Stimulated activated CD8-positive, alpha-beta memory T cell treated with anti-CD3 and anti-CD28 coated beads, Interleukin-15, amount 100 ng/mL, for 1 hour (primary cell): ENCODE results near the gene IL34.

Source experiments
- DNase-seq: peaks from one replicate; pipeline ENCODE4 v3.0.0-alpha.2; 2020; ENCODE audit warnings: low read depth

Gene IL34

DNA sequence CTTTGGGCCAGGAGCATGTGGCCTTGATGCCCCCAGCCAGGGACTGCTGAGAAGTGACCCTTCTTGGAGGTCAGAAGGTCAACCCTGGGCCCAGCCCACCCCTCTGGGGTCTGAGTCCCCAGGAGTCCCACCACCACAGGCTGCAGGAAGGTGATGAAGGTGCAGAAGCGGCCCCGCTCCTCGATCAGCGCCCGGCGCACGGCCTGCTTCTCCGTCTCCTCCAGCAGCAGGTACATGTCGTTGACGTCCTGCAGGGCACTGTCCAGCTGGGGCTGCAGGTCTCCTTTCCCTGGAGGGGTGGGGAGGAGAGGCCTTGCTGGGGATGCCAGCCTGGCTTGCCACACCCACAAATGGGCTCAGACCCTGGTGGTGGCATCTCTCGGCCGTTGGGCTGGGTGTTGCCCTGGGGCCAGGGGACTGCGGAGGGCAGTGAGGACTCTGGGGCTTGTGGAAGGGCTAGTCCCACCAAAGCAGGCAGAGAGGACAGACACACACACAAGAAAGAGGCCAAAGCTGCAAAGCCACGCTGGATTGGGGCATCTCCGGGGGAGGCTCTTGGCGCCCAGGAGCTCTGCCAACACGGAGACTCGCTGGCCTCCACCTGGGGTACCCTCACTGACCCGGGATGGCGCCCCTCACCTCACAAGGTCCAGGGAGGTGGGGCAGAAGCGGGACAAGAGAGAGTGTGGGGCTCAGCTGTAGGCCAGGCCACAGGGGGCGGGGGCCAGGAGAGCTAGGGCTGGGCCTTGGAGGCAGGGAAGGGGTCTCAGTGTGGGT is 31.9 kb downstream of the IL34 start:
- no peak for DNase-seq

DNA sequence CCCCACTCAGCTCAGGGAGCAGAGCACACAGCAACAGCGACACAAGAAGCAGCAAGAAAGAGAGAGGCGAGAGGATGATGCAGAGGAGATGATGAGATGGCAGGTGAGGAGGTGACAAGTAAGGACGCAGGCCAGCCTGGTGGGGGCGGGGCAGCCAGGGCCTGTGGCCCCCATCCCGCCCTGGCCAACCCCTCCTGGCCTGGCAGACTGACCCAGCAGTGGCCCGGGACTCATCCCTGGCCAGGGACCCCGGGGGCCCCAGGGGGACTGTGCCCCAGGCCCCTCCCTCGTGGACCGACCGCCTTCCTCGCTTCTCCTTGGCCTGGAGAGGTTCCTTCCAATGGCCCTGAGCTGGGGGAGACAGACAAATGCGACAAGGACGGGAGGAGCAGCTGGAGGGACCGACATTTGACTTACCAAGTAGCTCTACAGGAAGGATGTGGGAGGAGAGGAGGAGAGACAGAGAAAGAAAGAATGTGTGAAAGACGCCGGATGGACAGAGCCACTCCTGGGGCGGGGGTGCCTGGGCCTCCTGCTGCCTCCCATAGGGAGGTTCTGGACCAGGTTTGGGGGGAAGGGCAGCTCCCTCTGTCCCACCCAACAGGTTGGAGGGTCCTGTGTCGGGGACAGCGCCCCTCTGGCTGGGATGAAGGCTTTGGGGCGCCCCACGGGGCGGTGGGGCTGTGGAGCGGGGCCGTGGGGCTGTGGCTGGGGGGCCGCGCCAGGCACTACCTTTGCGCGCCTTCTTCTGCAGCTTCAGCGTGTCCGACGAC is 32.7 kb downstream of the IL34 start:
- DNase-seq: no peak

DNA sequence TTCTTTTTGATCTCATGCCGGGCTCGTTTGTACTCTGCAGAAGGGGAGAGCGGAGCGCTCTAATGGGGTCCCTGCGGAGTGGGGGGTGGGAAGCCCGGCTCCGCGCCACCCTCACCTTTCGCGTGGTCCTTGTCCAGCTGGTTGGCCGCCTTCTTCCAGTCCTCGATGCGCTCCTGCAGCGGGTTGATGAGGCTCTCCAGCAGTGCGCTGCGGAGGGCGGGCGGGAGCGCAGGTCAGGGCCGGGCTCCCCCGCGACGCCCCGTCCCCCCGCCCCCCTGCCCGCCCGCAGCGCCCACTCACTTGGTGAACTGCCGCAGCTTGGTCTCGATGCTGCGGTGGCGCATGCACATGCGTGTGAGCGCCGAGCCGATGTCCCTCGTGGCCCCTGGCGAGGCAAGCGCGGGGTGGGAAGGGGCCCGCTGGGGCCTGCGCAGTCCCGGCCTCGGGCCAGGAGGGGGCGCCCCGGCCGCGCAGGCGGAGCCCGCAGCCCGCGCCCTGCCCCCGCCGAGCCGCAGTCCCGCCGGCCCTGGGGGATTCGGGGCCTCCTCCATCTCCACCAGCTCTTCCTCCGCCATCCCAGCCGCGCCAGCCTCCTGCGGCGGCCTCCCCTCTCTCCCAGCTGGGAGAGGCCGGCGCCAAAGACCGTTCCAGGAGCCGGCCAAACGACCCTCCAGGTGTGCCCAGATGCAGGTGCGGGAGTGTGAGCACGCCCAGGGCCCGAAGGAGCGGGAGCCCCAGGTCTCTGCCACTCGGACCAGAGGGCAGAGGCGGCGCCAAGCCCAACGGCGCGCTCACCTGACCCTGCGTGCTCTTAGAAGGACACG is 33.5 kb downstream of the IL34 start:
- DNase-seq: no peak

DNA sequence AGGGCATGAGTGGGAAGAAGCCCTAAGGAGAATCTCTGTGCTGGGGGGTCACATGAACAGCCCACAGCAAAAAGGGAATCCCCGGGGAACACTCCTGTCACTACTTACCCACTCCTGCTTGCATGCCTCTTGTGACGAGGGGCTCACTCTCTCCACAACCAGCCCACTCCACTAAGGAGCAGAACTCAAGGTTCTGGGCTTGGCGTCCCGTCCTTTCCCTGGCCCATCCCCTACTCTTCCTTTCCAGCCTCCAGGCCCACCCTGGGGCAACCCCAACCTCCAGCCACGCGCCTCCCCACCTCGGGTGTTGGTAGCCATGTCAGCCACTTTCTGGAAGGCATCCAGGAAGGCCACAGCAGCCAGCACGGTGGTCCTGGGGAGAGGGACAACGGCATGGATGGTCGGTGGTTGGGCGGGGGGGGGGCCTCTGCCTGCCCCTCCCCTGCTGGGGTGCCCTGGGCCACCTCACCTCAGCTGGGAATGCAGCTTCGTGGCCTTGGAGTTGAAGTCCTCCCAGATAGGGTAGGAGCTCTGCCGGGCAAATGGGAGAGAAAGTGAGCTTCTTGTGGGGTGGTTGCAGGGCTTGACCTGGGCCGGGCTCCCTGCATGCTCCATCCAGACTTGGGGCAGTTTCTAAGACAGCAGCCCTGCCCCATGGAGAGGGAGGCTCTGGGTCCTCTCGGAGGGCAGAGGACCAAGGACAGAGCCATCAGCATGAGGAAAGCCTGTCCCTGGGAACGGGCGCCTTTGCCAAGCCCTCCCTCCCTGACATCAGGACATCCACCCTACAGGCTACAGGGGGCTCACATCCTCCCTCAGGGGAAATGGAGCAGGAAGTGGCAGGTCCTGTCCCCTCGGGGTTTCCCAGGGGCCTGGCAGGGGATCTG is 34.4 kb downstream of the IL34 start:
- DNase-seq: no peak

DNA sequence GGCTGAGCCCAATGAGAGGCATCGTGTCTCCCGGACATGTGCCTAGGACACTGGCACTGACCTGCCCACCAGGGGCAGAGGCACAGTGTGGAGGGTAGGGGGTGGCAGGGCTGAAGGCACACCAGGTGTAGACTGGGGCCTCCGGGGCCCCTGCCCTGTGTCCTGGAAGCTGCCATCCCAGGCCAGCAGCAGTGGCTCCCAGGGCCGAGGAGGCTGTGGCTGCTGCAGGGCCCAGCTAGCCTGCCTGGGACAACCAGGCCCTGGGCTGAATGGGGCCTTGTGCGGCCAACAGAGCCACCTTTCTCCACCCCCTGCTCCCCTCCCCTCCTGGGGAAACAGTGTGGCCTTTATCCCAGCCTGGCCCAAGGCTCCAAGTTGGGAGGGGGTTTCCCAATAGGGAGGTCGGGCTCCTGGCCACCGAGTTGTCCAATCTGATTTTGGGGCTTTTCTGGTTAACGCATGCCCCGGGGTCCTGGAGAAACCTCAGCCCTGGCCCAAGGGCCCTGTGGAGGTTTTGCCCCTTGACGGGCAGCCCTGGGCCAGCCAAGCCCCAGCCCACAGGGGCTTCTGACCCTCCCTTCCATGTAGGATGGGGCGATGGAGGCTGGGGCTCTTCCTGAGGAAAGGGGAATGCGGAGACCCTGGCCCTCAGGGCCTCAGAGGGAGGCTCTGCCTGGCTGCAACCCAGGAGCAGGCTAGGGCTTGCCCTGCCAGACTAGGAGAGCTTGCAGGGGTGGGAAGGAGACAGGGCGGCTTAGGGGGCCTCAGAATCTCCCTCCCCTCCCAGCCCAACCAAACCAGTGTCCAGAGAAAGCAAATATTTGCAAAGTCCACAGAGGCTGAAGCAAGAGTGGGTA is 35.3 kb downstream of the IL34 start:
- no peak for DNase-seq

DNA sequence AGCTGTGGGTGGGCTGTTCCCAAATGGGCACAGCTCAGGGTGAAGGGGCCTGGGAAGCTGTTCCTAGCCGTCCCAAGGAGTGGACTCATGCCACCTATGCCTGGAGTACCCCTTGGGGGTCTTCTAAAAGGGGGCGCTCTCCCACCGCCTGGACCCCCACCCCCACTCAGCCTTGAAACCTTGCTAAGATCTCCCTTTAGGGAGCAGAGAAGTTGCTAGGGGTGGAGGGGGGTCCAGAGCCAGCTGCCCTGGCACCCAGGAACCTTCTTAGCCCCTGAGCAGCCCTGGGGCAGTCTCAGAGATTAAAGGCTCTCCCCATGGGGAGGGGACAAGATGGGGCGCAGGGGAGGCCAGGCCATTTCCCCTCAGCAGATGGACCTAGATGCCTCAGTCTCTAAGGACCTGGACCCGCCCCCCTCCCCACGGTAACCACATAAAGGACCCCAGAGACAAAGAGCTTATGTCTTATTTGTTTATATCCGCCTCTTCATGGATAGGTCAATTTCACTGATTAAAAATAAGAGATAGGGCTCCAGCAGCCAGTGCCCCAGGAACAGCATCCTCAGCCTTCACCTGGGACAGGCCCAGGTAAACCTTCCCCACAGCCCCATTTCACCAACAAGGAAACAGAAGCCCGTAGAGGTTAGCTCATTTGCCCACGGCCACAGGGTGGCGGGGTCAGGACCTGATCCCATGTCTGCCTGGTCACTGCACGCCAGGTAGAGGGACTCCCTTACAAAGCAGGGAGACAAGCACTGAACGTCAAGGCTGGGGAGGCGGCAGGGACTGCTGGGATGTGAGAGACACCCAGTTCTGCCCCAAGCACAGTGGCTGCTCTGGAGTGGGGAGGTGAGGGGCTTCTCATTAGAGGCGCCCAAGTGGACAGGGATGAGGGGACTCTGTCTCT is 36.1 kb downstream of the IL34 start:
- DNase-seq: no peak

DNA sequence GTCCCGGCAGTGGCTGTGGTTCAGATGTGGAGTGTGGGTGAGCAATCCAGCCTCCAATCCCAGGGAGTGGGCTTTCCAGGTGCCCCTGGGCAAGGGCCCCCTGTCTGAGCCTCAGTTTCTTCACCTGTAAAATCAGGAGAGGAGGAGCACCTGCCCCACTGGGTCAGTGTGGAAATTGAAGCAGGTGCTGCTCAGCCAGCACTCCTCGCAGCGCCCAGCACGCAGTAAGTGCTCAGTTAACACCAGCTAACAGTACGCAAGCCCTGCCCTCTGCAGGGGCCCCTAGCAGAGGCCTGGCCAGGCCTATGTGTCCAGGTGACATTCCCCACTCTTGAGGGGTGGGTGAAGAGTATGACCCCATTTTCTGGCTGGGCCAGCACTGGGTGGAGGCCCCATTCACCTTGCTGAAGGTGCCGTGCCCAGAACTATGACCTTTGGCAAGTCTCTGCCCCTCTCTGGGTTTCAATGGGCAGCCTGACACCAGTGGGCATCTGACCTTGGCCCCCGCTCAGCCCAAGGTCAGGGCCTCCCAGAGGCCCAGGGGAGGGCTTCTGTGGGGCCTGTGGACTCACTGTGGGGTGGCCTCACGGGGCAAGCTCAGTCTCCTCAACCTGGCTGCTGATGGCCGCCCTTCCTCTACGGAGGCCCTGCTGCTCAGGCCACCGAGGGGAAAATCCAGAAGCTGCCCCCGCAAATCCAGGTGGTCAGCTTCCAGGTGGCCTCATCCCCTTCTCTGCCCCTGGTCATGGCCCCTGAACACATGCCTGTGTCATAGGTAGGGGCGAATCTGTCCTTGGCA is 37.0 kb downstream of the IL34 start:
- no peak for DNase-seq

DNA sequence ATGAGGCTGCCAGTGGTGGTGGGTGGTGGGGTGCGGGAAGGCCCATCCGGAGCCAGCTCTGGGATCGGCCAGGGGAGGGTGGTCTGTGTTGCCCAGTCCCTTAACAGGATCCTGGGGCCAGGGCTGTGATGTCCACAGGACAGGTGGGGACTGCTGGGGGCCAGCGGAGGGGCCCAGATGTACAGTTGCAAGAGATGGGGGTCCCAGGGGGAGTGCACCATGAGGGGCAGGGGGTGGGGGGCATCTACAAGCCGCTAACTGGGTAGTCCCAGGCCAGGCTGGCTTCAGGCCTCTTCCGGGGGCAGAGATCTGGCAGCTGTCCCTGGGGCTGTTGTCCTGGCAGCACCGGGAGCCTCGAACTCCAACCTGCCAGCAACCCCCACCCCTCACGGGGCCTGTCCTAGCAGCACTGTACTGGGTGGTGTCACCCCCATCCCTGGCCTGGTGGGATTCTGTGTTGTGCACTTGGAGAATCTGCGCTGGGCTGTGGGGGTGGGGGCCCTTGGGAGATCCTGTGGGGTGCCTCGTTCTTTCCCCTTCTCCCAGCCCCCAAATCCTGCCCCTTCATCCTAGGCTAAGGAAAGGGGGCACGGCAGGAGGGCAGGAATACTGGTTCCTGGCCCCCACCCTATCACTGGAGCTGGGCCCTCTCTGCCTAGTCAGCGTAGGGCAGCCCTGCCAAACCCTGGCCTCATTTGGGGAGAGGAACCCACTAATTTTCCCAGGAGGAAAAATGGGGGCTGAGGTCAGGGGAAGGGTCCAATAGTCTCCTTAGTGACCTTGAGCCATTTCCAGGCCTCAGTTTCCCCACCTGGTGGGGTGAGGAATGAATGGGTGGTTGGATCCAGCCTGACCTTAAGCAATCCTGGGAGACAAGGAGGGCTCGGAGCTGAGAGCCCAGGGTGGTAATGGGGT is 38.0 kb downstream of the IL34 start:
- no peak for DNase-seq

DNA sequence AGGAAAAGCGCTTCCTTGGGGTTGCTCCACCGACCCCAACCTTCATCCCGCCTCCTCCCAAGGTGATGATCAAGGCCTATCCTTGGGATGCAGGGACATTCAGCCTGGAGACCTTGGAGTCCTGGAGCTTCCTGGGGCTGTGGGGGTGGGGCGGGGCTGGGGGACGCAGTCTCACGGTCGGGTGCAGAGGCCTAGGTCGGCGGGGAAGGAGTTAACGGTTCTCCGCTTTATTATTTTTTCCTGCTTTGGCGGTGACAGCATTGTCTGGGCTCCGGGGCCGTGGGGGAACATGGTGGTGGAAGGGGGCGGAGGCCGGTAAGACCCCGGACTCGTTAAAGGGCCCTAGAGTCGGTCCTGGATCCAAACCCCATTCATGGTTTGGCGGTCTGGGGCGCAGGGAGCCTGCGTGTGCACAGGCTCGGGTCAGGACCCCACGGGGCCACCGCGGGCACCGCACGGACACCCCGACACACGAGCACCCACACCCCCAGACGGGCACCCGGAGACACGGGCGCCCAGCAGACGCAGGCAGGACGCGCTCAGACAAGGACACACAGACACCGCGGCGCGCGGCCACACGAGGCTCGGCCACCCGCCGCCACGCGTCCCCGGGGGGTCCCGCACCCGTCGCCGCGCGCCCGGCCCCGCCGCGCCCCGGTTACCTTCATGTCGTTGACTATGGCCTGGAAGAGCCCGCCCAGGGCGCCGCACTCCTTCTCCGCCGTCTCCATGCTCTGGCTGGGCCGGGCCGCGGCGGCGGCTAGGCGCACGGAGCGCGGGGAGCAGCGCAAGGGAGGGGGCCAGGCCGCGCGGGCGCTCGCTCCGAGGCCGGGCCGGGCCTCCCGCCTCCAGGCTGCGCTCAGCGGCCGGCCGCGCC is 38.9 kb downstream of the IL34 start:
- DNase-seq: no peak

DNA sequence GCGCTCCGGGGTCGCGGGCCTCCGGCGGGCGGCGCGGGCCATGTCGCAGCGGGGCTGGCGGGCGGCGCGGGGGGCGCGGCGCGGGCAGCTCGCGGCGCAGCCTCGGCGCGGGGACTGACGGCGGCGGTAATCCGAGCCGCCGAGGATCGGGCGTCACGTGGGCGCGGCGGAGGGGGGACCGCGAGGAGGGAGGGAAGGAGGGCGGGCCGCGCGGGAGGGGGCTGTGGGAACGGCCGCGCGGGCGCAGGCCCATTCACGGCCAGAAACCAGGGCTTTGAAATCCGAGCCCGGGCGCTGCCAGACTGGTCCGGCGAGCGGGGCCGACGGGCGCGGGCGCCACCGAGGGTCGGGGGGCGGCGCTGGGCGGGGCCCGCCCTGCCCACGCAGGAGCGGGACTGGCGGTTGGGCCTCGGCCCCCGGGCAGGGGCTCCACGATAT is 39.6 kb downstream of the IL34 start, which contains the start of gene MTSS2:
Gene MTSS2, minus strand, starts transcription at position 116 of the 438 bp plus-strand sequence. CDS start 262 bp downstream, outside the sequence.
- no peak for DNase-seq

DNA sequence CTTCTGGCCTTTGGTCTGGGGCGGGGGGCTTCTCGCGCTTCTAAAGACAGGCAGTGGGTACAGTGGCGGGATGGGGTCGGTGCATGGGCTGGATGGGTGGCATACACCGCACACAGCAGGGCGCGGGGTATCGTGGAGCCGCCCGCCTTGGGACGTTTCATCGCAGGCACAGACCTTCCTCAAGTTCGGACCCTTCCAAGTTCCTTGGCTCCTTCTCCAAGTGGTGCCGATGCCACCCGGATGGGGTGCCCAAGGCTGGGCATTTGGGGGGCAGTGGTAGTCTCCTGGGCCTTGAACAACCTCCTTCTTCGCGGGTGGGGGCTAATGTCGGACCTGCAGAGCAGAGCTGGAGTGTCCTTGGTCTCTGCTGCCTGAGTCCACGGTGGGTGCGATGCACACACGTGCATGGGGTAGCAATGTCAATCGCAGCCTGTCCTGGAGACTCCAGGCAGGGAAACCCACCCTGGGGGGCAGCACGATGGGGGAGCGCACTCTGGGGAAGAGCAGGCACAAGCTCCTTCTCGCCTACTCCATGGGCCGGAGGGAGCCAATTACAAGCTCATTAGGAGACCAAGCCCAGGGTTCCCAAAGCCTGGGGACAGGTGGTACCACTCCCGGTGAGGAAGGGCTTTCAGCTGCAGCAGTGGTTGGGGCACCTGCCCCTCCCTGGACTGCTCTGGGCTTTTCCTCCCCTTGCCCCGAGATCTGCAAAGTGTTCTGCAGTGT is 40.2 kb downstream of the IL34 start:
- DNase-seq: no peak

DNA sequence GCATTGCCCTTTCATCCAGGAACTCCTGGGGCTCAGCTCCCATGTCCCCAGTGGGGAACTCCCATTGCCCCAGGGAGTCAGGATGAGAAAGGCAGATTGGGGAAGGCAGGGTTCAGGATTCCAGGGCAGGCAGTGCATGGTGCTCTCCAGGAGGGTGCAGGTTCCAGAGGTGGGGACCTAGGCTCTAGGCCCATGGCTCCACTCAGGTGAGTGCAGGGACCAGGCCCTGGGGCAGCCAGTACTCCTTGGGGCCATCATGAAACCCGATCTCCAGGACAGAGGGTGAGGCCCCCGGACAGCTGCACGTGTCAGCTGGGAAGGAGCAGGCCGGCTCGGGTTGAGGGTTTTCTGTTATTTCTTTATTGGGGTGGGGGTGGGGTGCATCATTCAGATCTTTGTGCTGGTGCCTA is 40.7 kb downstream of the IL34 start:
- DNase-seq: no peak

DNA sequence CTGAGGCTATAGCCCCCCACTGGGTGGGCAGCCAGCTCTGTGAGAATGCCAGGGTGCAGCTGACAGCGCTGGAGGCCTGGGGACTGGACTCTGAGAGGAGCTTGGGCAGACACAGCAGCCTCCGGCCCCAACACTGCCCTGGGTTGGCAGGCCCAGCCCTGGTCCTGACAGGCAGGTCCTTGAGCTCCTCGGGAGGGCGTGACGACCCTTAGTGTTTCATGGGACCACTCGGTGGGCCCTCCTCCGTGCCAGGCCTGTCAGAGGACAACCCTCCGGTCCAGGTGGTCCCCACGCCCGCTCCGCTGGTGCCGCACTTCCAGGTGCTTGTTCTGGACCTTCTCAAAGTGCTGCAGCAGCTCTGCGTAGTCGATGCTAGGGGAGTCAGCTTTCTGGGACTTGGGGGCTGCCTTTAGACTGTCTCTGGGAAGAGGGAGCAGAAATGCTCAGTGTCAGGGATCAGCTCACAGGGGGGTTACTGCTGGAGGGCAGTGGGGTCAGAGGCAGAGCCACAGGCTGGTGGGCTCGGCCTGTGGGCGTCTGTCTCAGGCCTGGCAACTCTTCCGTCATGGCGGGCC is 41.4 kb downstream of the IL34 start:
- DNase-seq: no peak

DNA sequence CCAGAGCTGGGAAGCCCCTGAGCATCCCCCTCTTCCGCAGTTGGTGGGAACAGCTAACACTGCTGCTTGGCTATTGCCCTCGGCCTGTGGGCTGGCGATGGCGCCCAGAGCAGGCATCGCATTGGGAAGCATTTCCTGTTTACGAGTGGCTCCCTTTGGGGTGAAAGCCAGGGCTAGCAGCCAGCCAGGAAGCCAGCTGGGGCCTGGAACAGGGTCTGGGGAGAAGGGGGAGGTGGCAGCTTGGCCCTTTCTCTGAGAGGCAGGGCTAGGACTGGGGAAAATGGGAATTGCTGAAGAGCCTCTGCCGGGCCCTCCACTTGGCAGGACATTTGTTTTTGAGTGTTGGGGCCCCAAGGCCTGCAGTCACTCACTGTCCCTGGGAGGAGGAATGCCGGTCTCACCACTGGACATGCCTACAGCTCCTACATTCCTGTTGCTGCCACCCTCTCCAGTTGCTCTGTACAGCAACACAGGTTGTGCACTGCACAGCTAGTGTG is 41.9 kb downstream of the IL34 start:
- DNase-seq: no peak
